DOHH2 (cell line): ENCODE data around the gene ORC1.
"Not testable (repeated sequence)": the region's sequence is repeated elsewhere in the genome, so short reads cannot be mapped to it uniquely, and the experiment has no call there.

Source experiments
- H3F3A ChIP-seq: fragments of 200-600 bp; sonication (generic), shearing (Covaris generic); 2 replicates; pipeline ENCODE4 v1.6.0; 2016; ENCODE audit warnings: antibody characterized with exemption, mild to moderate bottlenecking; ENCODE audit not compliant: control insufficient read depth, insufficient read depth
- H3K27ac ChIP-seq: fragments of 200-600 bp; sonication (generic); 2 replicates; pipeline ENCODE4 v1.5.1; 2014; ENCODE audit warnings: low read depth, mild to moderate bottlenecking, low read length, moderate library complexity
- H3K27me3 ChIP-seq: fragments of 200-600 bp; sonication (generic); 2 replicates; pipeline ENCODE4 v1.6.1; 2014; ENCODE audit warnings: mild to moderate bottlenecking, low read length, mixed read lengths; ENCODE audit not compliant: control insufficient read depth
- H3K36me3 ChIP-seq: fragments of 200-600 bp; sonication (generic); 2 replicates; pipeline ENCODE4 v1.6.1; 2014; ENCODE audit warnings: mild to moderate bottlenecking, low read length, moderate library complexity, mixed read lengths; ENCODE audit not compliant: control insufficient read depth
- H3K4me1 ChIP-seq: fragments of 200-600 bp; sonication (generic); 2 replicates; pipeline ENCODE4 v1.6.1; 2014; ENCODE audit warnings: mild to moderate bottlenecking, low read length, mixed read lengths; ENCODE audit not compliant: control insufficient read depth
- H3K4me2 ChIP-seq: fragments of 200-600 bp; sonication (generic); 2 replicates; pipeline ENCODE4 v1.6.0; 2014; ENCODE audit warnings: mild to moderate bottlenecking, low read length, moderate library complexity
- H3K4me3 ChIP-seq: fragments of 200-600 bp; sonication (generic); 2 replicates; pipeline ENCODE4 v1.5.1; 2014; ENCODE audit warnings: mild to moderate bottlenecking, low read length, mixed read lengths
- H3K79me2 ChIP-seq: fragments of 200-600 bp; sonication (generic); 2 replicates; pipeline ENCODE4 v1.6.1; 2014; ENCODE audit warnings: mild to moderate bottlenecking, low read length, mixed read lengths; ENCODE audit not compliant: control insufficient read depth
- H3K9me2 ChIP-seq: fragments of 200-600 bp; sonication (generic); replicated peaks from 2 replicates; pipeline ENCODE4 v1.6.1; 2014; ENCODE audit warnings: mild to moderate bottlenecking, low read length, mixed read lengths; ENCODE audit not compliant: control insufficient read depth
- H3K9me3 ChIP-seq: fragments of 200-600 bp; sonication (generic); 2 replicates; pipeline ENCODE4 v1.6.1; 2014; ENCODE audit warnings: antibody characterized with exemption, low read length, mixed read lengths; ENCODE audit not compliant: control insufficient read depth, insufficient read depth
- H4K20me1 ChIP-seq: fragments of 200-600 bp; sonication (generic); 2 replicates; pipeline ENCODE4 v1.6.0; 2014; ENCODE audit warnings: low read depth, mild to moderate bottlenecking, antibody characterized with exemption, low read length, moderate library complexity; ENCODE audit not compliant: control insufficient read depth, insufficient read depth
- EZH2phosphoT487 ChIP-seq: fragments of 200-600 bp; sonication (generic); IDR thresholded peaks from 2 replicates; pipeline ENCODE4 v1.6.1; 2017; ENCODE audit warnings: borderline replicate concordance, mild to moderate bottlenecking, antibody characterized with exemption, low read length, moderate library complexity, mixed read lengths
- TF ChIP-seq, protein P1 (sequence below): fragments of 200-600 bp; sonication (generic); IDR thresholded peaks from one replicate; pipeline ENCODE4 v1.5.1; 2014; ENCODE audit warnings: antibody characterized with exemption, mild to moderate bottlenecking, low read depth, low read length; ENCODE audit not compliant: poor library complexity, severe bottlenecking

The ORC1 gene

DNA sequence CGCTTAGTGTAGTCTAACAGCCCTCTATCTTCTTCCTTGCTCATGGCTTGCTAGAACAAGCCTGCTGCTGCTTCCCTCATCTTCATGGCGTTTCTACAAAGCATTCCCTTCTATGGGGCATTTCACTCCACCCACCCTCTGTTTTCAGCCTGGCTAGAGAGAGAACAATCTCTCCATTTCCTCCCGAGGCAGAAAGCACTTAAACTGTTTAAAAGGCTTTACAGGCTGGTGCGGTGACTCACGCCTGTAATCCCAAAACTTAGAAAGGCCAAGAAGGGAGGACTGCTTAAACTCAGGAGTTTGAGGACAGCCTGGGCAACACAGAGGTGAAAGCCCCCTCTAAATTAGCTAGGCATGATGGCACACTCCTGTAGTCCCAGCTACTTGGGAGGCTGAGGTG, 17.8 kb downstream of the ORC1 start:
- no peak overlapping the region for H3K4me2 ChIP-seq
- no peak overlapping the region for H3K4me3 ChIP-seq
- peaks cover 8% of the 10 kb centered on the region for H3K79me2 ChIP-seq
- H3K4me1 ChIP-seq, result no peaks in the 10 kb centered on the region
- H3F3A ChIP-seq, result no peaks in the 10 kb centered on the region
- TF ChIP-seq EZH2phosphoT487, result no peak
- TF ChIP-seq, protein P1, sequence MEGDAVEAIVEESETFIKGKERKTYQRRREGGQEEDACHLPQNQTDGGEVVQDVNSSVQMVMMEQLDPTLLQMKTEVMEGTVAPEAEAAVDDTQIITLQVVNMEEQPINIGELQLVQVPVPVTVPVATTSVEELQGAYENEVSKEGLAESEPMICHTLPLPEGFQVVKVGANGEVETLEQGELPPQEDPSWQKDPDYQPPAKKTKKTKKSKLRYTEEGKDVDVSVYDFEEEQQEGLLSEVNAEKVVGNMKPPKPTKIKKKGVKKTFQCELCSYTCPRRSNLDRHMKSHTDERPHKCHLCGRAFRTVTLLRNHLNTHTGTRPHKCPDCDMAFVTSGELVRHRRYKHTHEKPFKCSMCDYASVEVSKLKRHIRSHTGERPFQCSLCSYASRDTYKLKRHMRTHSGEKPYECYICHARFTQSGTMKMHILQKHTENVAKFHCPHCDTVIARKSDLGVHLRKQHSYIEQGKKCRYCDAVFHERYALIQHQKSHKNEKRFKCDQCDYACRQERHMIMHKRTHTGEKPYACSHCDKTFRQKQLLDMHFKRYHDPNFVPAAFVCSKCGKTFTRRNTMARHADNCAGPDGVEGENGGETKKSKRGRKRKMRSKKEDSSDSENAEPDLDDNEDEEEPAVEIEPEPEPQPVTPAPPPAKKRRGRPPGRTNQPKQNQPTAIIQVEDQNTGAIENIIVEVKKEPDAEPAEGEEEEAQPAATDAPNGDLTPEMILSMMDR, result no peak
- H3K9me3 ChIP-seq, result no peaks in the 10 kb centered on the region
- no peaks in the 10 kb centered on the region for H3K27me3 ChIP-seq
- H3K36me3 ChIP-seq, result peaks cover 95% of the 10 kb centered on the region
- no peaks in the 10 kb centered on the region for H4K20me1 ChIP-seq
- H3K9me2 ChIP-seq, result no peaks in the 10 kb centered on the region
- no peak overlapping the region for H3K27ac ChIP-seq

DNA sequence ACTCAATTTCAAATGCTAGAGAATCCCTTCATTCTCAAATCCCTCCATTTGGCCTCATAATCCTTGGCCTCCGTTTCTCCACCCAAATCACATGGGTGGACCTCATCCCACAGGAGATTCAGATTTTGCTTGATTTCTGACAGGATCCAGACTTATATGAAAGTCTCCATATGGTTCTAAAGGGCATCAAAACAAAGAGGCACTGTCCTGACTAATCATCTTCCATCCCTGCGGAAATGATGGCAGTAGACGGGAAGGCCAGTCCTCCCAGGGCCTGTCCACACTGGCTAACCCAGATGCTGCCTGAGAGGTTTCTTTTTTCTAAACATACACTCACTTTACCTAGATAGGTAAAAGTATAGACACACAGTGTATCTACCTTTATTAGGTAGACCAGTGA, 18.8 kb downstream of the ORC1 start:
- TF ChIP-seq, protein P1, result no peak
- TF ChIP-seq EZH2phosphoT487, result no peak
- Histone ChIP-seq H3K27me3 (no peaks in the 10 kb centered on the region), H4K20me1 (no peaks in the 10 kb centered on the region), H3K79me2 (peaks cover 4% of the 10 kb centered on the region), H3K27ac (no peak overlapping the region), H3K4me2 (no peak overlapping the region), H3K4me1 (no peaks in the 10 kb centered on the region), H3F3A (no peaks in the 10 kb centered on the region), H3K4me3 (no peak overlapping the region), H3K9me2 (no peaks in the 10 kb centered on the region), H3K9me3 (no peaks in the 10 kb centered on the region), H3K36me3 (peaks cover 98% of the 10 kb centered on the region)

DNA sequence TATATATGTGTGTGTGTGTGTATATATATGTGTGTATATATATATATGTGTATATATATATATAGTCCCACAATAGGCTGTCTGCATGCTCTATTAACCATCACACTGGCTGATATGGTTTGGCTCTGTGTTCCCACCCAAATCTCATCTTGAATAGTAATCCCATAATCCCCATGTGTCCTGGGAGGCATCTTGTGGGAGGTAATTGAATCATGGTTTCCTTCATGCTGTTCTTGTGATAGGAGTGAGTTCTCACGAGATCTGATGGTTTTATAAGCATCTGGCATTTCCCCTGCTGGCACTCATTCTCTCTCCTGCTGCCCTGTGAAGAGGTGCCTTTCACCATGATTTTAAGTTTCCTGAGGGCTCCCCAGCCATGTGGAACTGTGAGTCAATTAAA, 34.4 kb downstream of the ORC1 start:
- not testable (repeated sequence) for H3K9me3 ChIP-seq, H3K27me3 ChIP-seq, H4K20me1 ChIP-seq, H3K9me2 ChIP-seq, H3K4me2 ChIP-seq, H3K4me3 ChIP-seq, H3K27ac ChIP-seq
- Histone ChIP-seq H3K4me1 (peaks cover 14% of the 10 kb centered on the region), H3F3A (peaks cover 17% of the 10 kb centered on the region), H3K36me3 (peaks cover 34% of the 10 kb centered on the region), H3K79me2 (peaks cover 10% of the 10 kb centered on the region)

GRCh38 chr1:52368383-52369172, 35.6 kb downstream of the ORC1 start:
- peak overlapping the region; percentile 13; the same call in 1 of the 2 replicates for H3K4me3 ChIP-seq
- H3K36me3 ChIP-seq, result peaks cover 28% of the 10 kb centered on the region
- H3F3A ChIP-seq, result peaks cover 17% of the 10 kb centered on the region
- no peaks in the 10 kb centered on the region for H3K9me2 ChIP-seq
- H3K4me1 ChIP-seq, result peaks cover 21% of the 10 kb centered on the region
- H3K79me2 ChIP-seq, result peaks cover 21% of the 10 kb centered on the region
- H3K27ac ChIP-seq, result no peak overlapping the region
- no peaks in the 10 kb centered on the region for H3K9me3 ChIP-seq
- peak overlapping the region; percentile 40 for H3K4me2 ChIP-seq
- no peaks in the 10 kb centered on the region for H4K20me1 ChIP-seq
- TF ChIP-seq, protein P1, result no peak
- no peak for TF ChIP-seq EZH2phosphoT487
- H3K27me3 ChIP-seq, result no peaks in the 10 kb centered on the region
